ENCODE results near the gene SEC16A. TPM values are rescaled to one million over a fixed set of nuclear protein-coding genes. Genes with fewer than 3 reads are reported as not detected.

The SEC16A gene
- total RNA-seq, 1 donor from 2014 or later, result 66.1 TPM

DNA sequence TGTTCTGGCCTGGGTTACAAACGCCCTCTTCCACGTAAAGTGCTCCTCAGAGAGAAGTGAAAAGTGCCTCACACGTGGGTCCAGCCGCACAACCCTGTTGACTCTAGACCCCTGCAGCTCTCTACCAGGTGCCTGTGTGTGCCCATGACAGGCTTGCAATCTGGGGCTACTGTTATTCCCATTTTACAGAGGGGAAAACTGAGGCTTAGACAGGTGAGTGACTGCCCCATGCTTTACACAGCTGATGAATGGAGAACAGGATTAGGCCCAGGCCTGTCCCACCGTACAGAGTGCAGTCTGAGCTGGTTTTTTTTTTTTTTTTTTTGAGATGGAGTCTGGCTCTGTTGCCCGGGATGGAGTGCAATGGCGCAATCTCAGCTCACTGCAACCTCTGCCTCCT, 37.0 kb downstream of the SEC16A start:
- Histone ChIP-seq H3K9me3 (no peaks in the 10 kb centered on the region), H3K36me3 (peaks cover 89 to 98% of the 10 kb centered on the region in 2 donors), H3K27me3 (no peaks in the 10 kb centered on the region), H3K27ac (no peak overlapping the region), H3K4me1 (no peaks in the 10 kb centered on the region), H3K4me3 (no peak overlapping the region)
- intact Hi-C loops (cut with DNase I), result no loop called here
- no peak for TF ChIP-seq CTCF (IDR thresholded peaks at IDR 0.05)
- no peak for DNase-seq (ENCODE audit: low spot score in 2 of 2)

- no peak for DNase-seq (ENCODE audit: low spot score in 2 of 2)
- Histone ChIP-seq H3K27me3 (no peaks in the 10 kb centered on the region), H3K4me1 (peaks cover 2 to 4% of the 10 kb centered on the region in 2 donors), H3K4me3 (no peak overlapping the region), H3K9me3 (no peaks in the 10 kb centered on the region), H3K27ac (no peak overlapping the region), H3K36me3 (peaks cover 81 to 86% of the 10 kb centered on the region in 2 donors)
- intact Hi-C loops (cut with DNase I), result no loop called here
- TF ChIP-seq CTCF (IDR thresholded peaks at IDR 0.05), result no peak
These were observed 38.7 kb downstream of the SEC16A start for GRCh38 chr9:136444102-136444501.

GRCh38 chr9:136443687-136444086, 39.2 kb downstream of the SEC16A start:
- Histone ChIP-seq H3K4me1 (peaks cover 2 to 4% of the 10 kb centered on the region in 2 donors), H3K4me3 (no peak overlapping the region), H3K27me3 (no peaks in the 10 kb centered on the region), H3K27ac (no peak overlapping the region), H3K9me3 (no peaks in the 10 kb centered on the region), H3K36me3 (peaks cover 77 to 82% of the 10 kb centered on the region in 2 donors)
- no peak for TF ChIP-seq CTCF (IDR thresholded peaks at IDR 0.05)
- intact Hi-C loops (cut with DNase I), result no loop called here
- no peak for DNase-seq (ENCODE audit: low spot score in 2 of 2)

- H3K27me3 ChIP-seq, result no peaks in the 10 kb centered on the region
- no peak for DNase-seq (ENCODE audit: low spot score in 2 of 2)
- TF ChIP-seq CTCF (IDR thresholded peaks at IDR 0.05), result no peak
- peaks cover 71 to 76% of the 10 kb centered on the region in 2 donors for H3K36me3 ChIP-seq
- H3K4me1 ChIP-seq, result peaks cover 5 to 8% of the 10 kb centered on the region in 2 donors
- no peaks in the 10 kb centered on the region for H3K9me3 ChIP-seq
- intact Hi-C loops (cut with DNase I), result no loop called here
- no peak overlapping the region for H3K4me3 ChIP-seq
- H3K27ac ChIP-seq, result no peak overlapping the region
These were observed 39.8 kb downstream of the SEC16A start for GRCh38 chr9:136443087-136443486.

GRCh38 chr9:136442265-136442664, 40.6 kb downstream of the SEC16A start:
- Histone ChIP-seq H3K36me3 (peaks cover 63 to 68% of the 10 kb centered on the region in 2 donors), H3K4me1 (peaks cover 13 to 15% of the 10 kb centered on the region in 2 donors), H3K27me3 (no peaks in the 10 kb centered on the region), H3K27ac (no peak overlapping the region), H3K9me3 (no peaks in the 10 kb centered on the region), H3K4me3 (no peak overlapping the region)
- TF ChIP-seq CTCF (IDR thresholded peaks at IDR 0.05), result no peak
- DNase-seq (ENCODE audit: low spot score in 2 of 2), result no peak
- intact Hi-C loops (cut with DNase I), result no loop called here

GRCh38 chr9:136441681-136442245, 41.1 kb downstream of the SEC16A start:
- H3K4me1 ChIP-seq, result peaks cover 14 to 15% of the 10 kb centered on the region in 2 donors
- H3K9me3 ChIP-seq, result no peaks in the 10 kb centered on the region
- intact Hi-C loops (cut with DNase I), result no loop called here
- no peak for TF ChIP-seq CTCF (IDR thresholded peaks at IDR 0.05)
- H3K27me3 ChIP-seq, result no peaks in the 10 kb centered on the region
- H3K36me3 ChIP-seq, result peaks cover 58 to 63% of the 10 kb centered on the region in 2 donors
- H3K4me3 ChIP-seq, result no peak overlapping the region
- DNase-seq (ENCODE audit: low spot score in 2 of 2), result no peak
- H3K27ac ChIP-seq, result no peak overlapping the region
